Stimulated activated CD4-positive, alpha-beta T cell treated with anti-CD3 and anti-CD28 coated beads, Interleukin-12 subunit alpha, Interleukin-12 subunit beta, amount 100 ng/mL, for 24 hours (primary cell): ENCODE results near the gene FADS3.

ENCODE experiments used
- DNase-seq, 2 experiments: peaks; one replicate each; pipeline ENCODE4 v3.0.0-alpha.2; 2020; ENCODE audit warnings: low read depth in 2 of 2

Gene FADS3

GRCh38 chr11:61891331-61892084 lies at the start of gene FADS3:
FADS3 (minus strand) TSS chr11:61891545; CDS start chr11:61891381, 164 bp downstream.
- peak; percentile 12 to 58 for DNase-seq

DNA sequence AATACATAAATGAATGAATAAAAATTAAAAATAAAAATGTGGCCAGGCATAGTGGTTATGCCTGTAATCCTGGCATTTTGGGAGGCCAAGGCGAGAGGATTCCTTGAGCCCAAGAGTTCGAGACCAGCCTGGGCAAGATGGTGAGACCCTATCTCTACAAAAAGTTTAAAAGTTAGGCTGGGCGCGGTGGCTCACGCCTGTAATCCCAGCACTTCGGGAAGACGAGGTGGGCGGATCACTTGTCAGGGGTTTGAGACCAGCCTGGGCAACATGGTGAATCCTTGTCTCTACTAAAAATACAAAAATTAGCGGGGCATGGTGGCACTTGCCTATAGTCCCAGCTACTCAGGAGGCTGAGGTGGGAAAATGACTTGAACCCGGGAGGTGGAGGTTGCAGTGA lies 49.1 kb upstream of the FADS3 start:
- DNase-seq, result no peak

DNA sequence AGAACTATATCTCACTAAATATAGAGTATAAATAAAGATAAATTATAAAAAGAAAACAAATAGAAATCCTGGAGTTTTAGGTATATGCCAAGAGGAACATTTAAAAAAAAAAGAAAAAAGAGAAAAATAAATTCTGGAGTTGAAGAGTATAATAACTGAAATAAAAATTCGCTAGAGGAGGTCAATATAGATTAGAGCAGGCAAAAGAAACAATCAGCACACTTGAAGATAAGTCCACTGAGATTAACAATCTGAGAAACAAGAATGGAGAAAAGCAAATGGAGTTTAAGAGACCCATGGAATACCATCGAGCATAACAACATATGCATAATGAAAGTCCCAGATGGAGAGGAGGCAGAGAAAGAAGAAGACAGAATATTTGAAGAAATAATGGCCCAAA lies 44.5 kb upstream of the FADS3 start:
- DNase-seq, result no peak

GRCh38 chr11:61930933-61931332 lies 39.6 kb upstream of the FADS3 start:
- no peak for DNase-seq

GRCh38 chr11:61928606-61929005 lies 37.3 kb upstream of the FADS3 start:
- DNase-seq, result no peak

DNA sequence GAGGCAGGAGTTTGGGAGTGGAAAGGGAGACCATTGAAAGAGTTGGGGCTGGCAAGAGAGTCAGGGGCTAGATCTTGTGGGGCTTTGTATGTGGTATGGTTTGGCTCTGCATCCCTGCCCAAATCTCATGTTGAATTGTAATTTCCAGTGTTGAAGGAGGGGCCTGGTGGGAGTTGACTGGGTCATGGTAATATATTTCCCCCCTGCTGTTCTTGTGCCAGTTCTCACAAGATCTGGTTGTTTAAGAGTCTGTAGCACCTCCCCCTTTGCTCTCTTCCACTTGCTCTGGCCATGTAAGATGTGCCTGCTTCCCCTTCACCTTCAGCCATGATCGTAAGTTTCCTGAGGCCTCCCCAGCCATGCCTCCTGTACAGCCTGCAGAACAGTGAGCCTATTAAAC lies 36.2 kb upstream of the FADS3 start:
- DNase-seq, result no peak

GRCh38 chr11:61926235-61926634 lies 34.9 kb upstream of the FADS3 start:
- no peak for DNase-seq

DNA sequence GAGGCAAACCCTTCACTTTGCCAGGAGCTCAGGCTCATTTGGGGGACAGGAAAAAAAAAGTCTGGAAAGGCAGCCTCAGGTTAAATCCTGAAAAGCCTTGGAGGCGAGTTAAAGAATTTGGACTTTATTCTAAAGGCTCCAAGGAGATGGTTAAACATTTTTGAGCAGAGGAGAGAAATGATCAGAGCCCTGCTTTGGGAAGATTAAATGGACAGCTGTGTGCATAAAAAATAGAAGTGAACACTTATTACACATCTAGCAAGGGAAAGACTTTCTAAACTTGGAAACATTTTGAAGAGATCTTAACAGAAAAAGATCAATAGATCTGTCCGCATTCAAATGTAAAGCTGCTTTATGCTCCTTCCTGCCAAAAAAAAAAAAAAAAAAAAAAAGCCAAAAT lies 34.4 kb upstream of the FADS3 start:
- DNase-seq, result no peak

GRCh38 chr11:61924064-61924455 lies 32.7 kb upstream of the FADS3 start:
- no peak for DNase-seq

- no peak for DNase-seq
These were observed 32.1 kb upstream of the FADS3 start for GRCh38 chr11:61923166-61924063.

DNA sequence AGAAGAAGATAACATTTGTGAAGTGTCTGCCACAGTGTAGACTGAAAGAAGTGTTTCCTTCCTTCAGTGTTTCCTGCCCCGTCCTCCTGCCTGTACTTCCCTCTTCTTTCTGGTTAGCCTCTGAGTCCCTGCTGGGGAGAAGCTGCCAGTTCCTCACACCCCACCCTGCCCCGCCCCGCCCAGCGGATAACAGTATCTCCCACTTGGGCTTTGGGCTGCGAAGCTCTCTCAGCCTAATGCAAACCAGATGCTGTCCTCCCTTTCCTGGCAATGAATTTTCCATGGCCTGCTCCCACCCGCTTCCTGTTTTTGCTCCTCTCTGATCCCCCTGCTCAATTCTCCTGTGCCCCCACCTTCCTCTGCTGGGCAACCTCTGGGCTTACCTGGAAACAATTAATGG lies 31.2 kb upstream of the FADS3 start:
- no peak for DNase-seq

GRCh38 chr11:61921446-61921845 lies 30.1 kb upstream of the FADS3 start:
- no peak for DNase-seq

DNA sequence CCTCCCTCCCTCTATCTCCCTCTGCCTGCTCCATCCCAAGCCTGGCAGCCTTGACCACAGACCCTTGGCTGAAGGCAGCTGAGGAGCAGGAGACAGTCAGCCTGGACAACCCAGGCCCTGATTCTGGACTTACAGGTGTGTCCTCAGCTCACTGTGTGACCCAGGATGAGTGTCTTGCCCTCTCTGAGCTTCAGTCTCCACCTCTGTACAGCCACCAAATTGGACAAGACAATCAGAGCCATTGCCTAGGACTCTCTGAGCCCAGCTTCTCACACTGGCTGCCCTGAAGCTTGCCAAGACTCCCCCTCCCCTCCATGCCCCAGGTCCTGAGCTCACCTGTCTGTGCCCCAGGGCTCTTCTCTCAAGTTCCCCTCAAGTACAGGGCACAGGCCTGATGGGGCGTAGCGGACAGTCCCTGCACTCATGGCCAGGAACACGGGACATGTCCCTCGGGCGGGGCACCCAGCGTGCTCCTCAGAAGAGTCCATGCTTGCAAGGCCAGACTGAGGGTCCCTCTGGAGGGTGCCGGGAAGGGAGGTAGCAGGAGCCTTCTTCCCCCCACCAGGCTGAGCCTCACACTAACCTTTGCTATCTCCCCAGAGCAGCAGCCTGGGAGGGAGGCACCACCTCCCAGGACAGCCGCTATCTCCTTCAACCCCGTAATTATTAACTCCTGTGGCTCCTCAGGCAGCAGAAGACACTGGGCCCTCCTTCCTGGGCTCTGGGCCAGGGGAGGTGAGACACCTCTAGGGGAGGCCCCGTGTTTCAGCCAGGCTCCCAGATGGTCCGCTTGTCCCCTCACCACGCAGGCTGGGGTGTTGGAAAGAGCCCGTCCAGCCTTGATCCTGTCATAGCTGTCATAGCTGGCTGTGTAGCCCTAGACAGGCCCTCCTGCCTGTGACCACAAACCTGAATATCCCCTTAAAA lies 28.6 kb upstream of the FADS3 start:
- no peak for DNase-seq

GRCh38 chr11:61918938-61919704 lies 27.8 kb upstream of the FADS3 start:
- DNase-seq, result no peak

DNA sequence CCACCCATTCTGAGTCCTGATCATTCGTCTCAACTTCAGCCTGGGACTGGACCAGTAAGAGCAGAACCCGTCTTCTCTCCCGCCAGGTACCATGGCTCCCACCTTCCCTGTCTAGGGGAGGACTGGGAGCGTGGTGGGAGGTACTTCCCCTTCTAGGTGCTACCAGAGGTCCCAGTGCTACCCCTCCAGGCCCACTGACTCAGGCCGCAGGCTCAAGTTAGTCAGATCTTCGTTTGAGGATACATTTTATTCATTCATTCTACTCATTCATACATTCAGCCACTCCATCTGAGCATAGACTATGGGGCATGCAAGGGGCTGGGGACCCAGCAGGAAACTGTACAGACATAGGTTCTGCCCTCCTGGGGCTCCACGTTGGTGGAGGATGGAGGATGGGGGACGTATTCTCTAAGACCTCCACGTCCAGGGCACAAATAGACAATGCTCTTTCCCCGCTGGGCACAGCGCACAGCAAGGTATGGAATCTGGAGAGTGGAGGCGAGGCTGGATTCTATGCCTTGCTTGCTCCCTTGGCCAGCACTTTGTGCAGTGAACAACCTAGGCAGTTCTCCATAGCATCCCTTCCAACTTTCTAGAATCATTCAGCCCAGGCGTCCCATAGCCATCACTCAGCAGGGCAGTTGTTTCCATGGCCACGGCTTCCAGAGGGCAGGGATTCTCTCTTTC lies 27.0 kb upstream of the FADS3 start:
- no peak for DNase-seq

- DNase-seq, result no peak
These were observed 26.2 kb upstream of the FADS3 start, which contains the start of gene RAB3IL1 for GRCh38 chr11:61917334-61918109. RAB3IL1 (minus strand) TSS chr11:61917566; CDS start chr11:61917367, 199 bp downstream.

GRCh38 chr11:61916737-61917333 lies 25.5 kb upstream of the FADS3 start:
- no peak for DNase-seq

DNA sequence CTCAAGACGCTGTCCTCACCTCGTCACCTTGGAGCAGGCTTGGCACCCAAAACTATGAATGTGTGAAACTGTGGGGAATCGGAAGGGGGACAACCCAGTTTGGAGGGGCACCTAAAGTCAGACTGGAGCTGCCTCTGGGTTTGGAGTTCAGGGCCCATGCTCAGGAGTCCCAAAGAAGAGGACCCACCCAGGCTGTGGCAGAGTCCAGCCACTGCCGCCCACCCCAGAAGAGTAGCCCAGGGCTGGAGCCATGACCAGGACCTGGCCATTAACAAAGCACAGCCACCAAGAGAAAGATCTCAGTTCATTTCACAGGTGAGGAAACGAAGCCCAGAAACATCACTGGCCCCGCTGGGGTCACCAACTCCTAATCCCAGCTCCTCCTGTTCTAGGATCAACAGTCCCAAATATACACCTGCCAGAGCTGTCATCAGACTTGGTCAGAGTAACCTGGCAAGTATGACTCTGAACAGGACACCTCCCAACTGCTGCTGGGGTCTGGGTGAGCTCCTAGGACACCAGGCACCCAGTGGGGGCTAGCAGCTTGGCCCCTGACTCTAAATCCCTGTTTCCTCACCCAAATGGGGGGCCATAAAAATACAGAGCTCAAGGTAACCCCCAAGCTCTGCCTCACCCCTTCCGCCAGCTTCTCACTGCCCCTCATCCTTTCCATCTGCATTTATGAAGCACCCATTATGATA lies 23.3 kb upstream of the FADS3 start:
- DNase-seq, result no peak
